Transverse colon (tissue), 4 donors: ENCODE data around the gene C14orf119. TPM values are rescaled to one million over a fixed set of nuclear protein-coding genes. Genes with fewer than 3 reads are reported as not detected.

Experiments
- DNase-seq: peaks from one replicate; pipeline ENCODE4 v3.0.0-alpha.2; 2019
- H3K27ac ChIP-seq, 4 donors: fragments of 200-600 bp; sonication (generic); 2 replicates each; pipeline ENCODE4 v1.5.1; 2016 to 2018; ENCODE audit warnings: inconsistent platforms in 4 of 4
- H3K27me3 ChIP-seq: fragments of 200-600 bp; sonication (generic); 2 replicates; pipeline ENCODE4 v1.5.1; 2017; ENCODE audit warnings: inconsistent platforms
- H3K36me3 ChIP-seq, 4 donors: fragments of 200-600 bp; sonication (generic); 2 replicates each; pipeline ENCODE4 v1.5.1; 2017 to 2019; ENCODE audit warnings: inconsistent platforms in 4 of 4
- H3K4me1 ChIP-seq, 4 donors: fragments of 200-600 bp; sonication (generic); 2 replicates each; pipeline ENCODE4 v1.5.1; 2017 to 2020; ENCODE audit warnings: inconsistent platforms in 4 of 4
- H3K4me3 ChIP-seq, 4 donors: fragments of 200-600 bp; sonication (generic); 1 replicate in 1 of 4; 2 replicates in 3 of 4; pipeline versions ENCODE4 v1.5.1 to v1.6.1; 2017 to 2019; ENCODE audit warnings: inconsistent platforms in 4 of 4
- H3K9me3 ChIP-seq, 2 donors: fragments of 200-600 bp; sonication (generic); 2 replicates each; pipeline ENCODE4 v1.5.1; 2017 to 2019; ENCODE audit warnings: inconsistent platforms in 2 of 2
- CTCF ChIP-seq, 5 experiments: fragments of 200-600 bp in 3 of 5; fragments of 450-650 bp in 2 of 5; sonication (generic) in 3 of 5; IDR thresholded peaks; 1 replicate in 2 of 5; 2 replicates in 3 of 5; pipeline ENCODE4 v1.5.1; 2016 to 2017; ENCODE audit warnings: antibody characterized with exemption in 5 of 5, inconsistent platforms in 3 of 5, mild to moderate bottlenecking in 2 of 5, moderate library complexity in 1 of 5
- EP300 ChIP-seq: sonication (generic); formaldehyde crosslinking; IDR thresholded peaks from one replicate; pipeline ENCODE4 v1.6.1; 2017; ENCODE audit warnings: antibody characterized with exemption, low read depth
- POLR2A ChIP-seq: fragments of 450-650 bp; IDR thresholded peaks from one replicate; pipeline ENCODE4 v1.6.1; 2016; ENCODE audit warnings: antibody characterized with exemption, mild to moderate bottlenecking, moderate library complexity
- POLR2AphosphoS5 ChIP-seq, 3 donors: sonication (generic); formaldehyde crosslinking; IDR thresholded peaks; one replicate each; pipeline ENCODE4 v1.6.1; 2016; ENCODE audit warnings: antibody characterized with exemption in 3 of 3
- WGBS, 2 donors: methylation state at CpG; one replicate each; pipeline ENCODE4 v1.1.5; 2018; ENCODE audit warnings: low coverage in 1 of 2; 5-methylcytosine and 5-hydroxymethylcytosine counted together
- in situ Hi-C, 4 donors: fragments of 200-750 bp; cut with MboI; loops; one replicate each; pipeline versions ENCODE4 v1.15.0 to v1.15.1; 2017; ENCODE audit warnings: low sequenced_read_pairs in 3 of 4, low pct_ligation_motif_present in 1 of 4, low pct_unique_long_range_greater_than_20kb in 1 of 4
- intact Hi-C: fragments of 100-400 bp; cut with DNase I; formaldehyde crosslinking; loops from one replicate; pipeline ENCODE4 v1.15.1; 2023; ENCODE audit warnings: low total_unique reads
- total RNA-seq, 4 donors: library from RNA; depleted of rRNA; stranded (reverse); fragments of >200 nt; gene quantifications; one replicate each; pipeline ENCODE4 v1.1.0, GENCODE V29; 2016

C14orf119 gene
- total RNA-seq, 4 donors from 2014 or later = 3.6 to 33.7 (median 32.0) TPM

GRCh38 chr14:23051141-23052057 lies 43.9 kb upstream of the C14orf119 start:
- Histone ChIP-seq H3K27me3 (no peaks in the 10 kb centered on the region), H3K9me3 (no peaks in the 10 kb centered on the region), H3K27ac (no peak overlapping the region), H3K4me3 (no peak overlapping the region), H3K36me3 (no peaks in the 10 kb centered on the region), H3K4me1 (peaks cover 2 to 9% (median 4%) of the 10 kb centered on the region in 4 donors)
- intact Hi-C loops = no loop called here
- TF ChIP-seq POLR2AphosphoS5 (IDR thresholded peaks at IDR 0.05) (no peak), CTCF (IDR thresholded peaks at IDR 0.05) (no peak), EP300 (no peak), POLR2A (no peak)
- 50 to 86% methylated on average over 1 to 5 of the region's 5 CpGs for WGBS, 2 donors
- in situ Hi-C loops = loop anchor here in 3 of 4 donors (5.0 kb wide), 2 partner anchors 59 to 64 kb away; no protein-coding TSS in a partner anchor
- no peak for DNase-seq

GRCh38 chr14:23052182-23052623 lies 43.1 kb upstream of the C14orf119 start:
- in situ Hi-C loops (loop anchor here in 3 of 4 donors (5.0 kb wide), 2 partner anchors 60 to 65 kb away; no protein-coding TSS in a partner anchor), intact Hi-C loops (no loop called here)
- H3K36me3 ChIP-seq = no peaks in the 10 kb centered on the region
- H3K4me3 ChIP-seq = no peak overlapping the region
- no peaks in the 10 kb centered on the region for H3K9me3 ChIP-seq
- no peaks in the 10 kb centered on the region for H3K27me3 ChIP-seq
- no peak for DNase-seq
- no peak for TF ChIP-seq POLR2A
- no peak for TF ChIP-seq EP300
- TF ChIP-seq POLR2AphosphoS5 (IDR thresholded peaks at IDR 0.05) = no peak
- TF ChIP-seq CTCF (IDR thresholded peaks at IDR 0.05) = no peak
- H3K4me1 ChIP-seq = peaks cover 10 to 17% (median 12%) of the 10 kb centered on the region in 4 donors
- no peak overlapping the region for H3K27ac ChIP-seq
- 79% methylated on average over 10 of the region's 14 CpGs; no CpG with 5 or more reads in 1 of the 2 donors for WGBS, 2 donors

GRCh38 chr14:23052671-23053070 lies 42.6 kb upstream of the C14orf119 start:
- intact Hi-C loops = no loop called here
- Histone ChIP-seq H3K27me3 (no peaks in the 10 kb centered on the region), H3K27ac (no peak overlapping the region), H3K9me3 (no peaks in the 10 kb centered on the region), H3K4me1 (peaks cover 10 to 19% (median 13%) of the 10 kb centered on the region in 4 donors), H3K36me3 (no peaks in the 10 kb centered on the region), H3K4me3 (no peak overlapping the region)
- no peak for DNase-seq
- in situ Hi-C loops = loop anchor here in 3 of 4 donors (5.0 kb wide), 2 partner anchors 60 to 65 kb away; no protein-coding TSS in a partner anchor
- WGBS, 2 donors = 82% methylated on average over 3 of the region's 3 CpGs; no CpG with 5 or more reads in 1 of the 2 donors
- no peak for TF ChIP-seq POLR2AphosphoS5 (IDR thresholded peaks at IDR 0.05)
- no peak for TF ChIP-seq POLR2A
- no peak for TF ChIP-seq EP300
- TF ChIP-seq CTCF (IDR thresholded peaks at IDR 0.05) = no peak

DNA sequence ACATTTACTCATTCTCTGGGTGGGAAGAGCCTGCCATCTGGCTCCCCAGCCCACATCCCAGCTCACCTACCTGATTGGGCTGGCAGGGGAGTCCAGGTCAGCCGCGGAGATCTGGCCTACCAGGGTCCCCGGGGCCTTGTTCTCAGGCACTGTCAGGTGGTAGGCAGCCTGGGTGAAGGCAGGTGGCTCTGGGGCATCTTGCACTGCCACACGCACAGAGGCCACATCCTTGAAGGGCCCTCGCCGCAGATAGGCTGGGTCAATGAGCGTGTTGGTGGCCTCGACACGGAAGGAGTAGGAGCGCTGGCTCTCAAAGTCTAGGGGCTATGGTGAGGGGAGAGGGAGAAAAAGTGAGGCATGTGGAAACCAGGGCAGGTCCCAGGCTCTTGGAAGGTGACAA lies 41.9 kb upstream of the C14orf119 start:
- Histone ChIP-seq H3K9me3 (no peaks in the 10 kb centered on the region), H3K4me3 (no peak overlapping the region), H3K36me3 (no peaks in the 10 kb centered on the region), H3K4me1 (peaks cover 10 to 26% (median 17%) of the 10 kb centered on the region in 4 donors), H3K27ac (no peak overlapping the region), H3K27me3 (no peaks in the 10 kb centered on the region)
- in situ Hi-C loops (loop anchor here in 3 of 4 donors (5.0 kb wide), 2 partner anchors 61 to 66 kb away; no protein-coding TSS in a partner anchor), intact Hi-C loops (no loop called here)
- no peak for DNase-seq
- 97% methylated on average over 10 of the region's 10 CpGs; no CpG with 5 or more reads in 1 of the 2 donors for WGBS, 2 donors
- no peak for TF ChIP-seq EP300
- no peak for TF ChIP-seq CTCF (IDR thresholded peaks at IDR 0.05)
- no peak for TF ChIP-seq POLR2AphosphoS5 (IDR thresholded peaks at IDR 0.05)
- TF ChIP-seq POLR2A = no peak
